ENCODE measurements around the gene CD53. TPM values are rescaled to one million over a fixed set of nuclear protein-coding genes. Genes with fewer than 3 reads are reported as not detected.

CD53 gene
- polyA plus RNA-seq, 1 experiment, result not detected

DNA sequence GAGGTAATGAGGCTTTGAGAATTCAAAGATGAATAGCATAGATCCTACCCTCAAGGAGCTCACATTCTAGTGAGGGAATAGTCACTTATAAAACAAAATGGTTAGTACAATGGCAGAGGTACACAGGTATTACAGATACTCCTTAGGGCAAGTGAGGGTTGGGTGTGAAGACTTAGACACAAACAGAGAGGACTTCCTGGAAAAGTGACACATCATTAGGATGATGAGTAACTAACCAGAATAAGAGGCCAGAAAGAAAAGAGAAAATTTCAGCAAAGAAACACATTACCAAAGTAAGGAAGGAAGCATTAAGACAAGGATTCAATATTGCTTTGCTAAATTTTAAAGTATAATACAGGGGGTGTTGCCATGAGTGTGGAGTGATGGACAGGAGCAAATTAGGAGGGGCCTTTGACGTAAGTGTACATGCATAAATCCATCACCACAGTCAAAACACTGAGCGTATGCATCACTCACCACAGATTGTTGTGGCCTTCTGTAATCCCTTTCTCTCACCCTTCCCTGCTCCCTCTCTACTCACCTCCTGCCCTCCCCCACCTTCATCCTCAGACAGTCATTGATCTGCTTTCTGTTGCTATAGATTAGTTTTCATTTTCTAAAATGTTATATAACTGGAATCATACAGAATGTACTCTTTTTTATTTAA lies 7.9 kb downstream of the CD53 start:
- H3K4me3 ChIP-seq (ENCODE audit: low read depth, low read length), result no peak overlapping the region
- ChIA-PET POLR2A (no interaction called here), CTCF (no interaction called here)
- TF ChIP-seq, protein P1, sequence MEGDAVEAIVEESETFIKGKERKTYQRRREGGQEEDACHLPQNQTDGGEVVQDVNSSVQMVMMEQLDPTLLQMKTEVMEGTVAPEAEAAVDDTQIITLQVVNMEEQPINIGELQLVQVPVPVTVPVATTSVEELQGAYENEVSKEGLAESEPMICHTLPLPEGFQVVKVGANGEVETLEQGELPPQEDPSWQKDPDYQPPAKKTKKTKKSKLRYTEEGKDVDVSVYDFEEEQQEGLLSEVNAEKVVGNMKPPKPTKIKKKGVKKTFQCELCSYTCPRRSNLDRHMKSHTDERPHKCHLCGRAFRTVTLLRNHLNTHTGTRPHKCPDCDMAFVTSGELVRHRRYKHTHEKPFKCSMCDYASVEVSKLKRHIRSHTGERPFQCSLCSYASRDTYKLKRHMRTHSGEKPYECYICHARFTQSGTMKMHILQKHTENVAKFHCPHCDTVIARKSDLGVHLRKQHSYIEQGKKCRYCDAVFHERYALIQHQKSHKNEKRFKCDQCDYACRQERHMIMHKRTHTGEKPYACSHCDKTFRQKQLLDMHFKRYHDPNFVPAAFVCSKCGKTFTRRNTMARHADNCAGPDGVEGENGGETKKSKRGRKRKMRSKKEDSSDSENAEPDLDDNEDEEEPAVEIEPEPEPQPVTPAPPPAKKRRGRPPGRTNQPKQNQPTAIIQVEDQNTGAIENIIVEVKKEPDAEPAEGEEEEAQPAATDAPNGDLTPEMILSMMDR (IDR thresholded peaks at IDR 0.05; ENCODE audit: insufficient read depth, low read depth, low read length), result no peak
- DNase-seq (ENCODE audit: low read depth), result no peak
- peaks cover 1% of the 10 kb centered on the region; the same call in 1 of the 2 replicates for H3K27me3 ChIP-seq (ENCODE audit: control insufficient read depth, insufficient read depth, low read length)
- H3K36me3 ChIP-seq (ENCODE audit: control insufficient read depth, insufficient read depth, low read length), result no peaks in the 10 kb centered on the region

DNA sequence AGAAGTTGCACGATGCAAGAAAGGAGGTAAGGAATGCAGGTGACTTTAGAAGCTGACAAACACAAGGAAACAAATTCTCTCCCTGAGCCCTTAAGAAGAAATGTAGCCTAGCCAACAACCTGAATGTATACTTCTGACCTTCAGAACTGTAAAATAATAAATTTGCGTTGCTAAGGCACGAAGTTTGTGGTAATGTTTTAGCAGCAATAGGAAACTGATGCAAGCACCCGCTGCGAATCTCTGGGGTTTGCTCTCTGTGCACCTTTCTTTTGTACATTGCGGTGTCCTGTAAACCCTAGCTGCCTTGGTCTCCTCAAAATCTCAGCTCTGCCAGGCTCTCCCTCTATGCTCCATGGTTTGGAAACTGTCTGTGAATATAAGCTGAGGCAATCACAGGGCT lies 15.1 kb downstream of the CD53 start:
- TF ChIP-seq, protein P1 (IDR thresholded peaks at IDR 0.05; ENCODE audit: insufficient read depth, low read depth, low read length), result no peak
- Histone ChIP-seq H3K4me3 (ENCODE audit: low read depth, low read length) (no peak overlapping the region), H3K27me3 (ENCODE audit: control insufficient read depth, insufficient read depth, low read length) (no peaks in the 10 kb centered on the region), H3K36me3 (ENCODE audit: control insufficient read depth, insufficient read depth, low read length) (no peaks in the 10 kb centered on the region)
- DNase-seq (ENCODE audit: low read depth), result no peak
- POLR2A ChIA-PET, result no interaction called here
- CTCF ChIA-PET, result interaction anchor here (1.5 kb wide), 1 partner anchor 27 kb away, joined by 3 read pairs; no protein-coding TSS in a partner anchor

DNA sequence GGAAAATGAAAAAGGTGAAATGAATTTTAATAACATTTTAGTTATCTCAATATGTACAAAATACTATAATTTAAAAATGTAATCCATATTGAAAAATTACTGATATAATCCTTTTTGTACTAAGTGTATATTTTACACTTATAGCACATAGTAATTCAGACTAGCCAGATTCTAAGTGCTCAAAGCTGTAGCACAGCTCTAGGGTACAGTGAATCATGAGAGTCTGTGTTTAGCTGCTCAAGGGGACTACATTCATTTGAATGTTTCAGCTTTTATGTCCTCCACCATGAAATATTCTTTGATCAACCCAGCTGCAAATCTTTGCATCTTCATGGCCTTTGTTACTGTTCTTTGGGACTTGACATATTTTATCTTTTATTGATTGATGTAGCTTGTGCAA lies 15.7 kb downstream of the CD53 start:
- Histone ChIP-seq H3K36me3 (ENCODE audit: control insufficient read depth, insufficient read depth, low read length) (no peaks in the 10 kb centered on the region), H3K4me3 (ENCODE audit: low read depth, low read length) (no peak overlapping the region), H3K27me3 (ENCODE audit: control insufficient read depth, insufficient read depth, low read length) (no peaks in the 10 kb centered on the region)
- ChIA-PET POLR2A (no interaction called here), CTCF (interaction anchor here (1.5 kb wide), 1 partner anchor 27 kb away, joined by 3 read pairs; no protein-coding TSS in a partner anchor)
- TF ChIP-seq, protein P1 (IDR thresholded peaks at IDR 0.05; ENCODE audit: insufficient read depth, low read depth, low read length), result no peak
- DNase-seq (ENCODE audit: low read depth), result no peak

DNA sequence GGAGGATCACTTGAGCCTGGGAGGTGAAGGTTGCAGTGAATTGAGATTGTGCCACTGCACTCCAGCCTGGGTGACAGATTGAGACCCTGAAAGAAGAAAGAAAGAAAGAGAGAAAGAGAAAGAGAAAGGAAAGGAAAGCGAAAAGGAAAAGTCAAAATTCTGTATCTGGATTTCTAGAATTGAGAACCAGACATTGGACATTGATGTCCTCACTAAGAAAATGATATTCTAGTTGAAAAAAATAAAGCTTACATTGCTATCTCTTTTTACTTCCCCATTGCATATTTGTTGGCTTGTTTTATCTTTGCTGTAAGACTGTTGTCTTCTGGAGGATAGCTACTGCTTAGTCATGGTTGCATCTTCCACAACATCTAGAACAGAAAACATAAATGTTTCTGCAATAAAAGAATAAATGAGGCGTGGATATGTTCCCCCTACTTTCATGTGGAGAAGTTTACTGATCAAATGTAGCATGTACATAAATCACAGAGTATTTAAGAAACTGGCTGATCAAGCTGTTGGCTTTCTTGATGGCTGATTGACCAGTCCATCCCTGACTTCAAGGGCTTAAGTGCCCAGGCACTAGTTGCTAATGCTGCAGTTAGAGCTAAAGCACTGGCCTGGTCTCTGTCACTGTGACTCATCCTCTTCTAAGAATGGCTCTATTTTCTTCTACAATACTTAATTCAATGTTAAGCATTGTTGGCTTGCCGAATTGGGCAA lies 17.7 kb downstream of the CD53 start:
- H3K4me3 ChIP-seq (ENCODE audit: low read depth, low read length), result no peak overlapping the region
- ChIA-PET CTCF (no interaction called here), POLR2A (no interaction called here)
- no peak for DNase-seq (ENCODE audit: low read depth)
- H3K27me3 ChIP-seq (ENCODE audit: control insufficient read depth, insufficient read depth, low read length), result no peaks in the 10 kb centered on the region
- H3K36me3 ChIP-seq (ENCODE audit: control insufficient read depth, insufficient read depth, low read length), result no peaks in the 10 kb centered on the region
- TF ChIP-seq, protein P1 (IDR thresholded peaks at IDR 0.05; ENCODE audit: insufficient read depth, low read depth, low read length), result no peak

DNA sequence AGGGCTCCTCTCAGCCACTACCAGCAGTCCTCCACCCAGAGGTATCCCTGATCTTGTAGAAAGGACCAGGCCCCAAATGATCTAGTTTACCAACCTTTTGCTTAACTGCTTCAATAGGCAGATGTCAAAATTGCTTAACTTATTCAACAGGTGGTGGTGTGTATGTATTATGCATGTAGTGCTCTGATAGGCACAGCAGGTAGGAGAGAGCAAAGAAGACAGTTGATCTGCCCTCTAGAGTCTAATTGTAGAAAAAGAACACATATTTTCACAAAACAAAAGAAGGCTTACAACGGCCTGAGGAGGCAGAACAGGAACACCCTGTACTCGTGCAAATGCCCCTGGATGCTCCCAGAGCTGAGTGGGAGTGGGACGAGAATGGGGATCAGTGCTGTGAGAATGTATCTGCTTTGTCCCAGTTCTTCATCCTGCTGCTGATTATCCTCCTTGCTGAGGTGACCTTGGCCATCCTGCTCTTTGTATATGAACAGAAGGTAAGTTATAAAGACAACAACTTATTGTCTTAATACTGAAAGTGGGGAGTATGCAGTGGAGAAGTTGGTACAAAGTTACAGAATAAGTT lies 21.1 kb downstream of the CD53 start:
- TF ChIP-seq, protein P1 (IDR thresholded peaks at IDR 0.05; ENCODE audit: insufficient read depth, low read depth, low read length), result no peak
- no peak for DNase-seq (ENCODE audit: low read depth)
- CTCF ChIA-PET, result no interaction called here
- POLR2A ChIA-PET, result no interaction called here
- H3K36me3 ChIP-seq (ENCODE audit: control insufficient read depth, insufficient read depth, low read length), result no peaks in the 10 kb centered on the region
- H3K4me3 ChIP-seq (ENCODE audit: low read depth, low read length), result no peak overlapping the region
- H3K27me3 ChIP-seq (ENCODE audit: control insufficient read depth, insufficient read depth, low read length), result no peaks in the 10 kb centered on the region
